ENCODE data around the gene S1PR4.

DNA sequence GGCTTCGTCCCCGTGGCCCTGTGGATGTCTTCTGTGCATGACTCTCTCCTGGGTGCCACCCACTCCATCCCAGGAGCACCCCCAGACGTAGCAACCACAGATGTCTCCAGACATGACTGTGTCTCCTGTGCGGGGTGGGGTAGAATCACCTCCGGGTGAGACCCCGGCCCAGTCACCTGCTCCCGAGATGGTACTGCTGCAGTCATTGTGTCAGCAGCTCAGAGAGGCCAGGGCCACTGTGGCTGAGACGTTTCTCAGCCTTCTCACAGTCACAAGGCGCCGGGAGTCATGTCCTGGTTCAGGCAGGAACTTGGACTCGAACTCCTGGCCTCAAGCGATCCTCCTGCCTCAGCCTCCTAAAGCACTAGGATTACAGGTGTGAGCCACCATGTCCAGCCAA, 23.8 kb downstream of the S1PR4 start:
- no peak for TF ChIP-seq CTCF (conservative IDR thresholded peaks at IDR 0.05; ENCODE audit: low read depth, low read length)
- no peak for TF ChIP-seq EZH2 (IDR thresholded peaks at IDR 0.05; ENCODE audit: low read length, unreplicated experiment)
- TF ChIP-seq EZH2phosphoT487 (IDR thresholded peaks at IDR 0.05; ENCODE audit: borderline replicate concordance, low read length): no peak
